HG02870 (cell line): ENCODE results near the gene PGAP2.

Experiments
- ATAC-seq: cut with Tn5 transposase; IDR thresholded peaks from one replicate; pipeline ENCODE4 v1.9.1; 2021; ENCODE audit warnings: mild to moderate bottlenecking, moderate library complexity; ENCODE audit not compliant: unreplicated experiment

The PGAP2 gene

GRCh38 chr11:3831378-3832239, 23.2 kb downstream of the PGAP2 start:
- no peak for ATAC-seq

- no peak for ATAC-seq
These were observed 24.5 kb downstream of the PGAP2 start for GRCh38 chr11:3832816-3833215.

GRCh38 chr11:3833449-3833848, 25.1 kb downstream of the PGAP2 start:
- ATAC-seq: no peak

- no peak for ATAC-seq
These were observed 25.9 kb downstream of the PGAP2 start for GRCh38 chr11:3834349-3834663.

- ATAC-seq: no peak
These were observed 26.5 kb downstream of the PGAP2 start for GRCh38 chr11:3834664-3835461.

GRCh38 chr11:3835751-3836150, 27.4 kb downstream of the PGAP2 start:
- no peak for ATAC-seq

- no peak for ATAC-seq
These were observed 28.5 kb downstream of the PGAP2 start for GRCh38 chr11:3836903-3837302.

GRCh38 chr11:3837793-3838192, 29.4 kb downstream of the PGAP2 start:
- ATAC-seq: no peak

- no peak for ATAC-seq
These were observed 30.1 kb downstream of the PGAP2 start for GRCh38 chr11:3838504-3838903.

GRCh38 chr11:3840004-3840869, 31.9 kb downstream of the PGAP2 start:
- peak; percentile 0 for ATAC-seq

- ATAC-seq: peak; percentile 19
These were observed 32.6 kb downstream of the PGAP2 start, which contains the start of gene RHOG for GRCh38 chr11:3840870-3841425. Gene RHOG, minus strand, starts transcription at chr11:3840959. Its CDS starts 12,821 bp downstream, at chr11:3828138.

GRCh38 chr11:3841426-3842350, 33.3 kb downstream of the PGAP2 start:
- peak; percentile 48 for ATAC-seq

- no peak for ATAC-seq
These were observed 35.0 kb downstream of the PGAP2 start for GRCh38 chr11:3843326-3843725.

- no peak for ATAC-seq
These were observed 36.9 kb downstream of the PGAP2 start for GRCh38 chr11:3845246-3845645.

GRCh38 chr11:3845670-3846069, 37.3 kb downstream of the PGAP2 start:
- ATAC-seq: no peak

- no peak for ATAC-seq
These were observed 41.0 kb downstream of the PGAP2 start for GRCh38 chr11:3849297-3849874.

GRCh38 chr11:3853545-3853842, 45.1 kb downstream of the PGAP2 start:
- no peak for ATAC-seq

- peak; percentile 33 for ATAC-seq
These were observed 45.7 kb downstream of the PGAP2 start for GRCh38 chr11:3853899-3854659.

GRCh38 chr11:3854660-3854976, 46.3 kb downstream of the PGAP2 start:
- no peak for ATAC-seq
